A673 (cell line): Measurements from ENCODE around the gene RPL36A.

ENCODE experiments used
- EZH2 ChIP-seq: fragments of 200-600 bp; sonication (generic); IDR thresholded peaks from 2 replicates; pipeline ENCODE4 v1.6.1; 2017; ENCODE audit warnings: borderline replicate concordance, low read depth, mild to moderate bottlenecking, mixed read lengths, antibody characterized with exemption, low read length; ENCODE audit not compliant: poor library complexity, severe bottlenecking
- TF ChIP-seq, protein P1 (sequence below): fragments of 300-800, 200-600 bp; sonication (generic); conservative IDR thresholded peaks from 2 replicates; pipeline ENCODE4 v1.5.1; 2017; ENCODE audit warnings: low read depth, mild to moderate bottlenecking, antibody characterized with exemption, low read length, moderate library complexity, mixed read lengths

DNA sequence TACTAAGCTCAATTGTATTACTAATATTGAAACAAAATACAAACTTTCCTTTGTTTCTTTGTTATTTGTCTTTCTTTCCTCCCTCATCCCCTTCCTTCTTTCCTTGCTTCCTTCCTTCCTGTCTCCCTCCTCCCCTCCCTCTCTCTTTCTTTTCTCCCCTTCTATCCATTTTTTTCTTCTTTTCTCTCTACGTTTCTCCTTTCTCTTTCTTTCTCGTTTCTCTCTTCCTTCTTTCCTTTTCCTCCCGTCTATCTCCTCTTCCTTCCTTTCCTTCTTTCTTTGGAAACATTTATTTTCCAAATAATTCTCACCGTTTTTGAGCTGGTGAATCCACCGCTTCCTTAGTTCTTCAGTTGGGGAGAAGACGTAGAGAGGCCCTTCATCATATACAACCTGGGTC is 21.1 kb upstream of the RPL36A start:
- TF ChIP-seq, protein P1, sequence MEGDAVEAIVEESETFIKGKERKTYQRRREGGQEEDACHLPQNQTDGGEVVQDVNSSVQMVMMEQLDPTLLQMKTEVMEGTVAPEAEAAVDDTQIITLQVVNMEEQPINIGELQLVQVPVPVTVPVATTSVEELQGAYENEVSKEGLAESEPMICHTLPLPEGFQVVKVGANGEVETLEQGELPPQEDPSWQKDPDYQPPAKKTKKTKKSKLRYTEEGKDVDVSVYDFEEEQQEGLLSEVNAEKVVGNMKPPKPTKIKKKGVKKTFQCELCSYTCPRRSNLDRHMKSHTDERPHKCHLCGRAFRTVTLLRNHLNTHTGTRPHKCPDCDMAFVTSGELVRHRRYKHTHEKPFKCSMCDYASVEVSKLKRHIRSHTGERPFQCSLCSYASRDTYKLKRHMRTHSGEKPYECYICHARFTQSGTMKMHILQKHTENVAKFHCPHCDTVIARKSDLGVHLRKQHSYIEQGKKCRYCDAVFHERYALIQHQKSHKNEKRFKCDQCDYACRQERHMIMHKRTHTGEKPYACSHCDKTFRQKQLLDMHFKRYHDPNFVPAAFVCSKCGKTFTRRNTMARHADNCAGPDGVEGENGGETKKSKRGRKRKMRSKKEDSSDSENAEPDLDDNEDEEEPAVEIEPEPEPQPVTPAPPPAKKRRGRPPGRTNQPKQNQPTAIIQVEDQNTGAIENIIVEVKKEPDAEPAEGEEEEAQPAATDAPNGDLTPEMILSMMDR: no peak
- no peak for TF ChIP-seq EZH2
